ENCODE data around the gene SOCS1. TPM values are rescaled to one million over a fixed set of nuclear protein-coding genes. Genes with fewer than 3 reads are reported as not detected.

Gene SOCS1
- total RNA-seq, 2 experiments from 2014 or later: 30.8 to 32.9 TPM

DNA sequence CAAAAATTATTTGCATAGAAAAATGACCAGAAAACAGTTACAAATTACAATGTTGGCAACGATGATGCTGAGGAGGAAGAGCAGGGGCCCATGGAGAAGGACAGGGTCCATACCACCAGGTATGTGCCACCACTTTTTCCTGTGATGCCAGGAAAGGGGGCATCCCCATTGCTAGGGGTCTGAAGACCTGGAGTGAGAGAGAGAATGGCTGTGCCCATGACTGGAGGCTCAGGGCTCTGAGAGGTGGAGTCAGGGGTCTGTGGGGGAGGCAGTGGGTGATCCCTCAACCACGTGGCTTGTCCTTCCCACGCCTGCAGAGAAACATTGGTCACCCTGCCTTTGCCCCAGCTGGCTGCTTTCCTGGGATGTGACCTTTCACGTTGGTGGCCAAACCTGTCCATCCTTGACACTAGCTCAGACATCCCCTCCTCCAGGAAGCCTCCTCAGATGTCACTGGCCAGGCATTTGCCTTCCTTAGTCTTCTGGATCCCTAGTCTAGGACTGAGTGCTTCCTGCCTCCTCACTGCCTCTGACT lies 51.4 kb downstream of the SOCS1 start:
- Mint-ChIP-seq H3K4me3 (no peak overlapping the region), H3K4me1 (peaks cover 27% of the 10 kb centered on the region), H3K27me3 (no peaks in the 10 kb centered on the region), H3K27ac (no peak overlapping the region), H3K9me3 (peaks cover 9% of the 10 kb centered on the region), H3K36me3 (peaks cover 4% of the 10 kb centered on the region)
- no peak for DNase-seq

Other genes starting within 250 kb of the SOCS1 start
- not detected for gene TNP2, start 13.1 kb upstream of the SOCS1 start, total RNA-seq
- gene PRM3, start 17.4 kb upstream of the SOCS1 start, total RNA-seq: not detected
- gene PRM2, start 20.3 kb upstream of the SOCS1 start, total RNA-seq: not detected
- not detected for gene PRM1, start 25.1 kb upstream of the SOCS1 start, total RNA-seq
- 10 to 100 TPM; 50.1 to 56.1 TPM for gene RMI2, start 89.3 kb upstream of the SOCS1 start, total RNA-seq

All from activated naive CD8-positive, alpha-beta T cell treated with anti-CD3 and anti-CD28 coated beads for 36 hours (primary cell).